IMR-90 (cell line): ENCODE data around the gene PACSIN2. TPM values are rescaled to one million over a fixed set of nuclear protein-coding genes. Genes with fewer than 3 reads are reported as not detected.

Experiments
- ATAC-seq: fragments of 200-7000 bp; cut with Tn5 transposase; 2 replicates; pipeline ENCODE4 v1.9.1; 2020; ENCODE audit warnings: low read depth, mild to moderate bottlenecking, moderate library complexity
- BruUV-seq: library from RNA; stranded (reverse); fragments of 400-500 nt; replicated peaks from 2 replicates; lab custom pipeline; 2021; lab: Mats Ljungman, UMichigan
- CTCF ChIA-PET: fragments of 300-600 bp; formaldehyde crosslinking; extraction: SDS; loops from one replicate; lab custom pipeline; 2021; ENCODE audit warnings: antibody characterized with exemption; lab: Yijun Ruan, JAX
- POLR2A ChIA-PET: fragments of 300-600 bp; sonication (Branson Sonifier 250); formaldehyde crosslinking; loops from one replicate; lab custom pipeline; 2022; ENCODE audit warnings: antibody characterized with exemption; ENCODE audit not compliant: unreplicated experiment; lab: Charles Lee
- DNase-seq: peaks from one replicate; pipeline ENCODE4 v3.0.0; 2013
- H2AFZ ChIP-seq: replicated peaks from 2 replicates; pipeline ENCODE3; 2013; ENCODE audit warnings: low read length, mild to moderate bottlenecking; ENCODE audit not compliant: poor library complexity
- H2AK5ac ChIP-seq: 2 replicates; pipeline ENCODE4 v1.6.1; 2013; ENCODE audit warnings: low read depth, low read length, inconsistent platforms
- H2AK9ac ChIP-seq: replicated peaks from 2 replicates; pipeline ENCODE3; 2013; ENCODE audit warnings: mild to moderate bottlenecking, low read depth, low read length, moderate library complexity; ENCODE audit not compliant: poor library complexity
- H2BK120ac ChIP-seq: 2 replicates; pipeline ENCODE4 v1.6.1; 2013; ENCODE audit warnings: low read depth, low read length, inconsistent platforms
- H2BK15ac ChIP-seq: 3 replicates; pipeline ENCODE4 v1.6.1; 2013; ENCODE audit warnings: low read depth, low read length, inconsistent platforms
- H2BK20ac ChIP-seq: 2 replicates; pipeline ENCODE4 v1.6.1; 2013; ENCODE audit warnings: low read depth, mild to moderate bottlenecking, inconsistent platforms, low read length, moderate library complexity
- H2BK5ac ChIP-seq: 2 replicates; pipeline ENCODE4 v1.6.1; 2013; ENCODE audit warnings: mild to moderate bottlenecking, low read depth, low read length, inconsistent platforms; ENCODE audit not compliant: poor library complexity, severe bottlenecking
- H3K14ac ChIP-seq: replicated peaks from 2 replicates; pipeline ENCODE4 v1.6.1; 2013; ENCODE audit warnings: low read depth, low read length, inconsistent platforms
- H3K18ac ChIP-seq: 2 replicates; pipeline ENCODE4 v1.6.1; 2013; ENCODE audit warnings: low read depth, low read length, control low read depth
- H3K23ac ChIP-seq: 2 replicates; pipeline ENCODE4 v1.6.1; 2013; ENCODE audit warnings: low read depth, low read length, inconsistent platforms
- H3K27ac ChIP-seq: 2 replicates; pipeline ENCODE4 v1.5.1; 2013; ENCODE audit warnings: mild to moderate bottlenecking, control low read depth, low read length; ENCODE audit not compliant: insufficient read depth
- H3K27me3 ChIP-seq: 2 replicates; pipeline ENCODE4 v1.6.1; 2013; ENCODE audit warnings: low read length; ENCODE audit not compliant: control insufficient read depth, insufficient read depth
- H3K36me3 ChIP-seq: 2 replicates; pipeline ENCODE4 v1.6.1; 2013; ENCODE audit warnings: low read length, mixed read lengths; ENCODE audit not compliant: control insufficient read depth, insufficient read depth
- H3K4ac ChIP-seq: 2 replicates; pipeline ENCODE4 v1.6.1; 2013; ENCODE audit warnings: low read depth, low read length, inconsistent platforms
- H3K4me1 ChIP-seq: 2 replicates; pipeline ENCODE4 v1.6.1; 2013; ENCODE audit warnings: low read length, mixed read lengths; ENCODE audit not compliant: control insufficient read depth, insufficient read depth
- H3K4me2 ChIP-seq: 2 replicates; pipeline ENCODE4 v1.6.1; 2013; ENCODE audit warnings: low read depth, mild to moderate bottlenecking, control low read depth, low read length, moderate library complexity
- H3K4me3 ChIP-seq: 2 replicates; pipeline ENCODE4 v1.5.1; 2013; ENCODE audit warnings: low read depth, mild to moderate bottlenecking, control low read depth, low read length, moderate library complexity; ENCODE audit not compliant: insufficient read depth
- H3K56ac ChIP-seq: 2 replicates; pipeline ENCODE4 v1.6.1; 2013; ENCODE audit warnings: low read length, inconsistent platforms; ENCODE audit not compliant: insufficient read depth; ENCODE audit errors: extremely low read depth
- H3K79me1 ChIP-seq, 2 experiments: 2 replicates each; pipeline ENCODE4 v1.6.1; 2013; ENCODE audit warnings: low read length in 2 of 2, inconsistent platforms in 1 of 2, low read depth in 1 of 2
- H3K9ac ChIP-seq: 2 replicates; pipeline ENCODE4 v1.6.1; 2013; ENCODE audit warnings: low read depth, low read length, control low read depth
- H3K9me1 ChIP-seq: 2 replicates; pipeline ENCODE4 v1.6.1; 2013; ENCODE audit warnings: low read length, inconsistent platforms; ENCODE audit not compliant: insufficient read depth
- H3K9me3 ChIP-seq: 2 replicates; pipeline ENCODE4 v1.6.1; 2013; ENCODE audit warnings: low read length; ENCODE audit not compliant: control insufficient read depth, insufficient read depth
- H4K20me1 ChIP-seq: 2 replicates; pipeline ENCODE4 v1.6.1; 2013; ENCODE audit warnings: low read length, inconsistent platforms; ENCODE audit not compliant: insufficient read depth
- H4K5ac ChIP-seq: 2 replicates; pipeline ENCODE4 v1.6.1; 2013; ENCODE audit warnings: mild to moderate bottlenecking, low read depth, low read length, control low read depth
- H4K8ac ChIP-seq, 2 experiments: 2 replicates each; pipeline ENCODE4 v1.6.1; 2013; ENCODE audit warnings: low read depth in 2 of 2, low read length in 2 of 2, control low read depth in 1 of 2, inconsistent platforms in 1 of 2
- H4K91ac ChIP-seq: 2 replicates; pipeline ENCODE4 v1.6.1; 2013; ENCODE audit warnings: low read depth, low read length, inconsistent platforms; ENCODE audit not compliant: insufficient read depth
- BHLHE40 ChIP-seq: fragments of 150-350 bp; IDR thresholded peaks from 2 replicates; pipeline ENCODE4 v1.6.1; 2016; ENCODE audit warnings: mild to moderate bottlenecking, low read depth, low read length
- CEBPB ChIP-seq: IDR thresholded peaks from 2 replicates; pipeline ENCODE4 v1.6.1; 2012; ENCODE audit warnings: low read depth, low read length, improper control_type of control experiment
- CHD1 ChIP-seq: IDR thresholded peaks from 2 replicates; pipeline ENCODE4 v1.6.1; 2012; ENCODE audit warnings: low read depth, low read length, improper control_type of control experiment
- CTCF ChIP-seq: conservative IDR thresholded peaks from 2 replicates; pipeline ENCODE4 v1.5.1; 2012; ENCODE audit warnings: mild to moderate bottlenecking, low read depth, low read length, improper control_type of control experiment
- ELK1 ChIP-seq: fragments of 150-350 bp; IDR thresholded peaks from 2 replicates; pipeline ENCODE4 v1.6.1; 2016; ENCODE audit warnings: low read depth, mild to moderate bottlenecking, low read length, moderate library complexity, borderline replicate concordance
- FOS ChIP-seq: fragments of 150-350 bp; IDR thresholded peaks from 2 replicates; pipeline ENCODE4 v1.6.1; 2016; ENCODE audit warnings: low read depth, low read length
- MAFK ChIP-seq: IDR thresholded peaks from 2 replicates; pipeline ENCODE4 v1.6.1; 2012; ENCODE audit warnings: low read depth, low read length, improper control_type of control experiment
- MAZ ChIP-seq: IDR thresholded peaks from 2 replicates; pipeline ENCODE4 v1.6.1; 2012; ENCODE audit warnings: low read depth, mild to moderate bottlenecking, low read length, improper control_type of control experiment, moderate library complexity, borderline replicate concordance
- MXI1 ChIP-seq: IDR thresholded peaks from 2 replicates; pipeline ENCODE4 v1.6.1; 2012; ENCODE audit warnings: low read depth, mild to moderate bottlenecking, low read length, moderate library complexity, borderline replicate concordance
- NFE2L2 ChIP-seq: fragments of 150-350 bp; IDR thresholded peaks from 2 replicates; pipeline ENCODE4 v1.6.1; 2016; ENCODE audit warnings: low read depth, mild to moderate bottlenecking, low read length
- POLR2A ChIP-seq: IDR thresholded peaks from 2 replicates; pipeline ENCODE4 v1.6.1; 2012; ENCODE audit warnings: mild to moderate bottlenecking, low read depth, low read length
- RAD21 ChIP-seq: IDR thresholded peaks from 2 replicates; pipeline ENCODE4 v1.6.1; 2012; ENCODE audit warnings: low read length, improper control_type of control experiment
- RCOR1 ChIP-seq: IDR thresholded peaks from 2 replicates; pipeline ENCODE4 v1.6.1; 2012; ENCODE audit warnings: mild to moderate bottlenecking, low read length, improper control_type of control experiment; ENCODE audit not compliant: insufficient replicate concordance
- RFX5 ChIP-seq: IDR thresholded peaks from 2 replicates; pipeline ENCODE4 v1.8.0; 2012; ENCODE audit warnings: low read depth, mild to moderate bottlenecking, low read length, moderate library complexity
- USF2 ChIP-seq: fragments of 150-350 bp; IDR thresholded peaks from 2 replicates; pipeline ENCODE4 v1.6.1; 2017; ENCODE audit warnings: mild to moderate bottlenecking, antibody characterized with exemption, low read length, low read depth
- WGBS, 2 experiments: methylation state at CpG; one replicate each; pipeline versions ENCODE4 v1.1.5 to v1.1.7; 2013; ENCODE audit warnings: missing lambda C conversion rate in 2 of 2; ENCODE audit not compliant: insufficient read length in 1 of 2; ENCODE audit errors: extremely low coverage in 2 of 2; 5-methylcytosine and 5-hydroxymethylcytosine counted together
- dilution Hi-C: fragments of 300-500 bp; cut with HindIII; formaldehyde crosslinking; loops from one replicate; pipeline ENCODE4 v1.14.3; 2018; ENCODE audit warnings: low sequenced_read_pairs; ENCODE audit not compliant: unreplicated experiment
- in situ Hi-C: fragments of 300-500 bp; cut with MboI; formaldehyde crosslinking; loops from 3 replicates; pipeline ENCODE4 v1.14.3; 2019; ENCODE audit warnings: low sequenced_read_pairs, inconsistent platforms, mixed read lengths
- intact Hi-C: fragments of 100-400 bp; cut with micrococcal nuclease; formaldehyde crosslinking; loops from 2 replicates; pipeline ENCODE4 v1.10.0; 2022
- polyA plus RNA-seq, 3 experiments: library from polyadenylated mRNA; depleted of rRNA; stranded (reverse); fragments of >200 nt; gene quantifications; 2 replicates each; pipeline ENCODE4 v1.2.3, GENCODE V29; 2012; ENCODE audit warnings: low replicate concordance in 1 of 3
- total RNA-seq: library from RNA; depleted of rRNA; stranded (reverse); fragments of >200 nt; gene quantifications from 2 replicates; pipeline ENCODE4 v1.2.3, GENCODE V29; 2012

The PACSIN2 gene
- total and polyA plus RNA-seq, 2 of the 4 experiments (the other 2 are of a cell fraction) = 85.0 to 118 TPM

- Histone ChIP-seq H3K27ac (no peak overlapping the region), H3K9me3 (no peaks in the 10 kb centered on the region), H4K20me1 (peaks cover 72% of the 10 kb centered on the region), H2AK9ac (no peak overlapping the region), H4K5ac (no peak overlapping the region), H3K4me3 (no peak overlapping the region), H2AK5ac (no peak overlapping the region), H3K56ac (no peak overlapping the region), H4K8ac (no peak overlapping the region), H4K91ac (no peak overlapping the region), H3K4me2 (no peak overlapping the region), H2AFZ (no peak overlapping the region), H3K4ac (no peak overlapping the region), H3K9ac (no peak overlapping the region), H3K4me1 (peaks cover 13% of the 10 kb centered on the region; the same call in 1 of the 2 replicates), H2BK120ac (no peak overlapping the region), H3K79me1 (peaks cover 54 to 93% of the 10 kb centered on the region in 2 experiments), H3K23ac (no peak overlapping the region), H2BK20ac (no peak overlapping the region), H3K18ac (no peak overlapping the region), H3K27me3 (no peaks in the 10 kb centered on the region), H2BK5ac (no peak overlapping the region), H3K9me1 (peaks cover 26% of the 10 kb centered on the region; the same call in 1 of the 2 replicates), H2BK15ac (no peak overlapping the region), H3K14ac (no peak overlapping the region), H3K36me3 (peaks cover 16% of the 10 kb centered on the region)
- dilution Hi-C loops = no loop called here
- no peak for TF ChIP-seq ELK1
- no peak for TF ChIP-seq FOS
- no peak for TF ChIP-seq MAFK
- no peak for TF ChIP-seq MAZ
- no peak for TF ChIP-seq CHD1
- no peak for TF ChIP-seq CEBPB
- no peak for TF ChIP-seq RFX5
- no peak for TF ChIP-seq POLR2A
- TF ChIP-seq RCOR1 = no peak
- no peak for TF ChIP-seq NFE2L2
- TF ChIP-seq RAD21 = no peak
- TF ChIP-seq MXI1 = no peak
- no peak for TF ChIP-seq CTCF
- TF ChIP-seq USF2 = no peak
- TF ChIP-seq BHLHE40 = no peak
- intact Hi-C loops = no loop called here
- WGBS, 2 experiments = 90% methylated on average over 2 of the region's 14 CpGs; no CpG with 5 or more reads in 1 of the 2 experiments
- ATAC-seq = no peak
- no peak for DNase-seq
- no TSS peak for BruUV-seq
- ChIA-PET POLR2A (no interaction called here), CTCF (interaction anchor here (0.6 kb wide), 1 partner anchor 102 kb away, joined by 4 read pairs; no protein-coding TSS in a partner anchor)
- in situ Hi-C loops = no loop called here
These were observed 105.4 kb downstream of the PACSIN2 start for GRCh38 chr22:42909363-42910058.
